Fibroblast of lung (primary cell): ENCODE measurements around the gene COL27A1. TPM values are rescaled to one million over a fixed set of nuclear protein-coding genes. Genes with fewer than 3 reads are reported as not detected.

Source experiments
- DNase-seq, 2 donors: peaks; one replicate each; pipeline versions ENCODE4 v3.0.0 to v3.0.0-alpha.2; 2010; ENCODE audit warnings: low read depth in 2 of 2
- H2AFZ ChIP-seq: 2 replicates; pipeline ENCODE4 v1.5.1; 2012; ENCODE audit warnings: low read length, control low read depth, inconsistent platforms
- H3K27ac ChIP-seq: 2 replicates; pipeline ENCODE4 v1.5.1; 2011; ENCODE audit warnings: low read length, control low read depth; ENCODE audit not compliant: insufficient read depth
- H3K27me3 ChIP-seq: 2 replicates; pipeline ENCODE4 v1.5.1; 2011; ENCODE audit warnings: mild to moderate bottlenecking, low read length; ENCODE audit not compliant: control insufficient read depth, insufficient read depth
- H3K36me3 ChIP-seq: 2 replicates; pipeline ENCODE4 v1.5.1; 2011; ENCODE audit warnings: low read length; ENCODE audit not compliant: control insufficient read depth, insufficient read depth
- H3K4me1 ChIP-seq: 2 replicates; pipeline ENCODE4 v1.5.1; 2011; ENCODE audit warnings: low read length; ENCODE audit not compliant: control insufficient read depth, insufficient read depth; ENCODE audit errors: extremely low read depth
- H3K4me2 ChIP-seq: 2 replicates; pipeline ENCODE4 v1.5.1; 2011; ENCODE audit warnings: low read length, control low read depth; ENCODE audit not compliant: insufficient read depth; ENCODE audit errors: extremely low read depth
- H3K4me3 ChIP-seq, 4 experiments: fragments of 200-600 bp in 1 of 4; sonication (generic) in 1 of 4; replicated peaks in 1 of 4; 2 replicates each; pipeline ENCODE4 v1.5.1; 2011 to 2016; ENCODE audit warnings: low read length in 4 of 4, low read depth in 3 of 4, mild to moderate bottlenecking in 3 of 4, control low read depth in 2 of 4, inconsistent platforms in 1 of 4, mixed read lengths in 1 of 4; ENCODE audit not compliant: insufficient read depth in 1 of 4; ENCODE audit errors: control extremely low read depth in 1 of 4
- H3K79me2 ChIP-seq: 2 replicates; pipeline ENCODE4 v1.5.1; 2012; ENCODE audit warnings: mild to moderate bottlenecking, low read length, inconsistent platforms; ENCODE audit not compliant: control insufficient read depth, insufficient read depth
- H3K9ac ChIP-seq: 2 replicates; pipeline ENCODE4 v1.5.1; 2011; ENCODE audit warnings: mild to moderate bottlenecking, low read length, control low read depth; ENCODE audit not compliant: insufficient read depth
- H3K9me3 ChIP-seq: 2 replicates; pipeline ENCODE4 v1.5.1; 2012; ENCODE audit warnings: low read depth, low read length; ENCODE audit not compliant: control insufficient read depth, insufficient read depth
- H4K20me1 ChIP-seq: 2 replicates; pipeline ENCODE4 v1.5.1; 2011; ENCODE audit warnings: low read length; ENCODE audit not compliant: control insufficient read depth, insufficient read depth; ENCODE audit errors: extremely low read depth
- CTCF ChIP-seq, 2 donors: IDR thresholded peaks in 1 of 2; conservative IDR thresholded peaks in 1 of 2; 1 replicate in 1 of 2; 2 replicates in 1 of 2; pipeline ENCODE4 v1.5.1; 2011 to 2012; ENCODE audit warnings: low read length in 2 of 2, control low read depth in 1 of 2, inconsistent platforms in 1 of 2, low read depth in 1 of 2, mild to moderate bottlenecking in 1 of 2
- EZH2 ChIP-seq: IDR thresholded peaks from 2 replicates; pipeline ENCODE4 v1.5.1; 2012; ENCODE audit warnings: low read length, control low read depth, mild to moderate bottlenecking; ENCODE audit errors: missing control alignments
- polyA plus RNA-seq, 2 donors: library from polyadenylated mRNA; depleted of rRNA in 1 of 2; stranded (reverse) in 1 of 2; unstranded in 1 of 2; fragments of >200 nt; gene quantifications; 2 replicates each; pipeline ENCODE4 v1.2.1, GENCODE V29; 2011 to 2012; ENCODE audit warnings: missing spikeins in 1 of 2
- total RNA-seq: library from RNA; depleted of rRNA; stranded (reverse); fragments of >200 nt; gene quantifications from 2 replicates; pipeline ENCODE4 v1.2.1, GENCODE V29; 2014

COL27A1 gene
- total and polyA plus RNA-seq, 2 donors (not counting 1 experiment from before 2014, with no cell fraction given): 2.4 to 5.4 TPM

GRCh38 chr9:114116126-114116747 lies 39.1 kb upstream of the COL27A1 start:
- TF ChIP-seq EZH2 (no peak), CTCF (conservative IDR thresholded peaks at IDR 0.05 in 1 of 2, IDR thresholded peaks at IDR 0.05 in 1 of 2; ENCODE audit: low read depth in 1 of 2, low read length in 2 of 2) (no peak)
- Histone ChIP-seq H4K20me1 (no peaks in the 10 kb centered on the region), H3K27me3 (peaks cover 24% of the 10 kb centered on the region), H3K4me3 (no peak overlapping the region), H3K27ac (no peak overlapping the region), H3K9ac (no peak overlapping the region), H3K36me3 (no peaks in the 10 kb centered on the region), H3K9me3 (no peaks in the 10 kb centered on the region), H2AFZ (no peak overlapping the region), H3K79me2 (no peaks in the 10 kb centered on the region), H3K4me1 (peaks cover 2% of the 10 kb centered on the region), H3K4me2 (no peak overlapping the region)
- no peak for DNase-seq

GRCh38 chr9:114117614-114117995 lies 37.7 kb upstream of the COL27A1 start:
- Histone ChIP-seq H2AFZ (no peak overlapping the region), H4K20me1 (no peaks in the 10 kb centered on the region), H3K4me1 (peaks cover 2% of the 10 kb centered on the region), H3K79me2 (no peaks in the 10 kb centered on the region), H3K4me2 (no peak overlapping the region), H3K4me3 (no peak overlapping the region), H3K36me3 (no peaks in the 10 kb centered on the region), H3K27me3 (peaks cover 24% of the 10 kb centered on the region), H3K9me3 (no peaks in the 10 kb centered on the region), H3K27ac (no peak overlapping the region), H3K9ac (no peak overlapping the region)
- TF ChIP-seq EZH2: no peak
- TF ChIP-seq CTCF (conservative IDR thresholded peaks at IDR 0.05 in 1 of 2, IDR thresholded peaks at IDR 0.05 in 1 of 2; ENCODE audit: low read depth in 1 of 2, low read length in 2 of 2): no peak
- no peak for DNase-seq

- H3K9me3 ChIP-seq: no peaks in the 10 kb centered on the region
- no peak for TF ChIP-seq CTCF (conservative IDR thresholded peaks at IDR 0.05 in 1 of 2, IDR thresholded peaks at IDR 0.05 in 1 of 2; ENCODE audit: low read depth in 1 of 2, low read length in 2 of 2)
- no peak for TF ChIP-seq EZH2
Observed at GRCh38 chr9:114117996-114118830, 37.1 kb upstream of the COL27A1 start.

More at GRCh38 chr9:114117996-114118830, 37.1 kb upstream of the COL27A1 start:
- Histone ChIP-seq H3K4me1 (peaks cover 2% of the 10 kb centered on the region), H3K4me2 (no peak overlapping the region), H3K27me3 (peaks cover 22% of the 10 kb centered on the region), H3K79me2 (no peaks in the 10 kb centered on the region), H4K20me1 (no peaks in the 10 kb centered on the region), H3K36me3 (no peaks in the 10 kb centered on the region), H2AFZ (no peak overlapping the region), H3K27ac (no peak overlapping the region), H3K4me3 (no peak overlapping the region), H3K9ac (no peak overlapping the region)
- DNase-seq: no peak
